HepG2 (cell line): ENCODE data around the gene SLX9. TPM values are rescaled to one million over a fixed set of nuclear protein-coding genes. Genes with fewer than 3 reads are reported as not detected.

Source experiments
- ATAC-seq: fragments of 200-7000 bp; cut with Tn5 transposase; 3 replicates; pipeline ENCODE4 v1.9.1; 2020; ENCODE audit warnings: mild to moderate bottlenecking, moderate library complexity
- BruUV-seq: library from RNA; stranded (reverse); fragments of 400-500 nt; replicated peaks from 2 replicates; lab custom pipeline; 2021; lab: Mats Ljungman, UMichigan
- CTCF ChIA-PET: fragments of 300-600 bp; formaldehyde crosslinking; extraction: SDS; loops from one replicate; lab custom pipeline; 2021; ENCODE audit warnings: low total read pairs, inconsistent platforms, low intra/inter-chr PET ratio; lab: Yijun Ruan, JAX
- POLR2A ChIA-PET: fragments of 350-600 bp; sonication (Branson Sonifier 250); formaldehyde crosslinking; loops from one replicate; lab custom pipeline; 2020; ENCODE audit warnings: antibody characterized with exemption, inconsistent platforms; lab: Yijun Ruan, JAX
- DNase-seq: peaks from one replicate; pipeline ENCODE4 v3.0.0-alpha.2; 2015; ENCODE audit warnings: low spot score
- FAIRE-seq: peaks from 3 replicates; lab custom pipeline; 2011; peaks lifted over from hg19 to GRCh38; lab: Jason Lieb, UNC
- H2AFZ ChIP-seq: one replicate; pipeline ENCODE4 v1.6.1; 2011; ENCODE audit warnings: low read length, inconsistent platforms
- H3K27ac ChIP-seq: fragments of 300-600 bp; 3 replicates; pipeline ENCODE4 v1.8.0; 2011; ENCODE audit warnings: mixed run types, mild to moderate bottlenecking, mixed read lengths, low read length, inconsistent platforms; ENCODE audit not compliant: insufficient read depth; ENCODE audit errors: extremely low read length
- H3K27me3 ChIP-seq, 2 experiments: fragments of 200-600 bp in 1 of 2; 2 replicates in 1 of 2; 3 replicates in 1 of 2; pipeline versions ENCODE4 v1.6.0 to v1.8.0; 2011; ENCODE audit warnings: low read length in 2 of 2, mild to moderate bottlenecking in 2 of 2, moderate library complexity in 2 of 2, inconsistent platforms in 1 of 2; ENCODE audit not compliant: insufficient read depth in 2 of 2, control insufficient read depth in 1 of 2
- H3K36me3 ChIP-seq, 2 experiments: fragments of 200-600 bp in 1 of 2; replicated peaks in 1 of 2; 2 replicates in 1 of 2; 3 replicates in 1 of 2; pipeline versions ENCODE4 v1.5.1 to v1.8.0; 2011; ENCODE audit warnings: low read length in 2 of 2, inconsistent platforms in 1 of 2; ENCODE audit not compliant: insufficient read depth in 2 of 2, control insufficient read depth in 1 of 2
- H3K4me1 ChIP-seq: 2 replicates; pipeline ENCODE4 v1.5.1; 2012; ENCODE audit warnings: low read length, inconsistent platforms; ENCODE audit not compliant: insufficient read depth
- H3K4me2 ChIP-seq: 2 replicates; pipeline ENCODE4 v1.6.0; 2011; ENCODE audit warnings: low read depth, low read length, inconsistent platforms
- H3K4me3 ChIP-seq, 3 experiments: fragments of 200-600 bp in 1 of 3; sonication (generic), shearing (Covaris generic) in 1 of 3; replicated peaks in 1 of 3; 2 replicates each; pipeline ENCODE4 v1.5.1; 2011 to 2016; ENCODE audit warnings: low read length in 3 of 3, inconsistent platforms in 2 of 3, low read depth in 2 of 3, mild to moderate bottlenecking in 2 of 3, control low read depth in 1 of 3, mixed read lengths in 1 of 3; ENCODE audit not compliant: insufficient read depth in 1 of 3
- H3K79me2 ChIP-seq: one replicate; pipeline ENCODE4 v1.6.1; 2011; ENCODE audit warnings: low read length, inconsistent platforms; ENCODE audit not compliant: insufficient read depth
- H3K9ac ChIP-seq: 2 replicates; pipeline ENCODE4 v1.6.0; 2011; ENCODE audit warnings: mild to moderate bottlenecking, low read depth, low read length, inconsistent platforms; ENCODE audit not compliant: insufficient read depth
- H3K9me3 ChIP-seq: 2 replicates; pipeline ENCODE4 v1.5.1; 2012; ENCODE audit warnings: mild to moderate bottlenecking, low read length
- H4K20me1 ChIP-seq: 2 replicates; pipeline ENCODE4 v1.6.0; 2011; ENCODE audit warnings: inconsistent platforms, mild to moderate bottlenecking, low read length, moderate library complexity; ENCODE audit not compliant: insufficient read depth
- DMAP1 ChIP-seq: IDR thresholded peaks from 2 replicates; pipeline ENCODE4 v1.6.1; 2016
- E2F5 ChIP-seq: sonication (generic); formaldehyde crosslinking; conservative IDR thresholded peaks from 2 replicates; pipeline ENCODE4 v1.4.0; 2020; ENCODE audit warnings: missing genetic modification reagents
- HMGA1 ChIP-seq: sonication (generic); formaldehyde crosslinking; conservative IDR thresholded peaks from 2 replicates; pipeline ENCODE4 v1.4.0; 2020; ENCODE audit warnings: missing genetic modification reagents
- KLF6 ChIP-seq: IDR thresholded peaks from 2 replicates; pipeline ENCODE4 v1.8.0; 2016; ENCODE audit warnings: missing biosample characterization, missing genetic modification reagents
- KMT2B ChIP-seq: IDR thresholded peaks from 2 replicates; pipeline ENCODE4 v1.6.1; 2016; ENCODE audit warnings: missing genetic modification reagents, missing compliant biosample characterization
- SNAPC2 ChIP-seq: sonication (generic); formaldehyde crosslinking; IDR thresholded peaks from 2 replicates; pipeline ENCODE4 v1.8.1; 2022; ENCODE audit warnings: mild to moderate bottlenecking, missing genetic modification reagents
- SNAPC5 ChIP-seq: sonication (generic); formaldehyde crosslinking; IDR thresholded peaks from 2 replicates; pipeline ENCODE4 v1.8.1; 2023; ENCODE audit warnings: mild to moderate bottlenecking, missing genetic modification reagents, borderline replicate concordance
- TAF15 ChIP-seq: fragments of 200-400 bp; formaldehyde crosslinking; IDR thresholded peaks from one replicate; pipeline ENCODE4 v1.6.1; 2018; ENCODE audit warnings: mild to moderate bottlenecking, low read depth, low read length; ENCODE audit not compliant: poor library complexity, severe bottlenecking
- ZNF253 ChIP-seq: sonication (generic); formaldehyde crosslinking; IDR thresholded peaks from 2 replicates; pipeline ENCODE4 v1.8.0; 2022; ENCODE audit warnings: mild to moderate bottlenecking, missing genetic modification reagents, borderline replicate concordance
- ZNF260 ChIP-seq: sonication (generic); formaldehyde crosslinking; IDR thresholded peaks from 2 replicates; pipeline ENCODE4 v1.4.0; 2020; ENCODE audit warnings: missing genetic modification reagents, low read depth, mild to moderate bottlenecking, borderline replicate concordance
- ZNF274 ChIP-seq: sonication (generic); formaldehyde crosslinking; IDR thresholded peaks from 2 replicates; pipeline ENCODE4 v1.5.1; 2020; ENCODE audit warnings: mild to moderate bottlenecking, missing genetic modification reagents
- ZNF350 ChIP-seq: sonication (generic); formaldehyde crosslinking; IDR thresholded peaks from 2 replicates; pipeline ENCODE4 v1.4.0; 2020; ENCODE audit warnings: mild to moderate bottlenecking, low read depth, missing genetic modification reagents, borderline replicate concordance
- ZNF576 ChIP-seq: sonication (generic); formaldehyde crosslinking; IDR thresholded peaks from 2 replicates; pipeline ENCODE4 v1.4.0; 2020; ENCODE audit warnings: mild to moderate bottlenecking, missing genetic modification reagents
- ZNF768 ChIP-seq: sonication (generic); formaldehyde crosslinking; IDR thresholded peaks from 2 replicates; pipeline ENCODE4 v1.4.0; 2020; ENCODE audit warnings: missing genetic modification reagents
- WGBS: methylation state at CpG from one replicate; pipeline ENCODE4 v1.1.6; 2017; ENCODE audit warnings: low lambda C conversion rate; 5-methylcytosine and 5-hydroxymethylcytosine counted together
- in situ Hi-C: cut with HindIII; loops from 2 replicates; pipeline ENCODE4 v1.10.0; 2017; ENCODE audit warnings: low pct_unique_long_range_greater_than_20kb; ENCODE audit not compliant: extremely low pct_ligation_motif_present
- intact Hi-C: fragments of 100-400 bp; cut with micrococcal nuclease; formaldehyde crosslinking; loops from one replicate; pipeline ENCODE4 v1.10.0; 2022; ENCODE audit not compliant: unreplicated experiment
- polyA plus RNA-seq, 8 experiments: library from polyadenylated mRNA; depleted of rRNA in 3 of 8; stranded (reverse) in 7 of 8; unstranded in 1 of 8; fragments of >200 nt; fragmentation: Illumina TruSeq in 4 of 8; extraction: Trizol in 4 of 8; gene quantifications; 2 replicates each; pipeline versions ENCODE4 v1.2.1 to v1.2.3, GENCODE V29; 2011 to 2016; ENCODE audit warnings: low read depth in 4 of 8, missing spikeins in 1 of 8, mixed read lengths in 1 of 8; ENCODE audit not compliant: insufficient read depth in 1 of 8
- total RNA-seq, 5 experiments: library from RNA; depleted of rRNA; stranded (reverse); fragments of >200 nt; fragmentation: Illumina TruSeq; extraction: Trizol; gene quantifications; 2 replicates each; pipeline ENCODE4 v1.2.3, GENCODE V29; 2016; ENCODE audit warnings: low read depth in 1 of 5
- TF ChIP-seq, protein P1 (sequence below): fragments of 450-650 bp; IDR thresholded peaks from 2 replicates; pipeline ENCODE4 v1.6.1; 2016

SLX9 gene
- total and polyA plus RNA-seq, 2 of the 13 experiments (the other 11 are each of a cell fraction or from before 2014, with no cell fraction given), result 21.0 to 47.1 TPM

- intact Hi-C loops, result no loop called here
- POLR2A ChIA-PET, result no interaction called here
- H3K27me3 ChIP-seq, result no peaks in the 10 kb centered on the region
- H3K4me3 ChIP-seq, result no peak overlapping the region
- H2AFZ ChIP-seq, result no peak overlapping the region
- peaks cover 0 to 10% of the 10 kb centered on the region in 2 experiments; a peak in 3 of 5 replicates for H3K36me3 ChIP-seq
- in situ Hi-C loops, result no loop called here
- no peaks in the 10 kb centered on the region for H4K20me1 ChIP-seq
- FAIRE-seq, result no peak
- WGBS, result 93% methylated on average over 29 of the region's 30 CpGs
- H3K9me3 ChIP-seq, result no peaks in the 10 kb centered on the region
- no peak for ATAC-seq
- DNase-seq, result no peak
- no peak overlapping the region for H3K4me2 ChIP-seq
- peaks cover 44% of the 10 kb centered on the region for H3K4me1 ChIP-seq
- TF ChIP-seq, protein P1, sequence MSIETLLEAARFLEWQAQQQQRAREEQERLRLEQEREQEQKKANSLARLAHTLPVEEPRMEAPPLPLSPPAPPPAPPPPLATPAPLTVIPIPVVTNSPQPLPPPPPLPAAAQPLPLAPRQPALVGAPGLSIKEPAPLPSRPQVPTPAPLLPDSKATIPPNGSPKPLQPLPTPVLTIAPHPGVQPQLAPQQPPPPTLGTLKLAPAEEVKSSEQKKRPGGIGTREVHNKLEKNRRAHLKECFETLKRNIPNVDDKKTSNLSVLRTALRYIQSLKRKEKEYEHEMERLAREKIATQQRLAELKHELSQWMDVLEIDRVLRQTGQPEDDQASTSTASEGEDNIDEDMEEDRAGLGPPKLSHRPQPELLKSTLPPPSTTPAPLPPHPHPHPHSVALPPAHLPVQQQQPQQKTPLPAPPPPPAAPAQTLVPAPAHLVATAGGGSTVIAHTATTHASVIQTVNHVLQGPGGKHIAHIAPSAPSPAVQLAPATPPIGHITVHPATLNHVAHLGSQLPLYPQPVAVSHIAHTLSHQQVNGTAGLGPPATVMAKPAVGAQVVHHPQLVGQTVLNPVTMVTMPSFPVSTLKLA, result peak; percentile 41; the same call in 1 of the 2 replicates
- no peak for TF ChIP-seq SNAPC5
- CTCF ChIA-PET, result no interaction called here
- no peak overlapping the region for H3K9ac ChIP-seq
- no peak overlapping the region for H3K27ac ChIP-seq
- no TSS peak for BruUV-seq
- no peaks in the 10 kb centered on the region for H3K79me2 ChIP-seq
Measured at GRCh38 chr21:44902268-44903049, 37.4 kb upstream of the SLX9 start.

DNA sequence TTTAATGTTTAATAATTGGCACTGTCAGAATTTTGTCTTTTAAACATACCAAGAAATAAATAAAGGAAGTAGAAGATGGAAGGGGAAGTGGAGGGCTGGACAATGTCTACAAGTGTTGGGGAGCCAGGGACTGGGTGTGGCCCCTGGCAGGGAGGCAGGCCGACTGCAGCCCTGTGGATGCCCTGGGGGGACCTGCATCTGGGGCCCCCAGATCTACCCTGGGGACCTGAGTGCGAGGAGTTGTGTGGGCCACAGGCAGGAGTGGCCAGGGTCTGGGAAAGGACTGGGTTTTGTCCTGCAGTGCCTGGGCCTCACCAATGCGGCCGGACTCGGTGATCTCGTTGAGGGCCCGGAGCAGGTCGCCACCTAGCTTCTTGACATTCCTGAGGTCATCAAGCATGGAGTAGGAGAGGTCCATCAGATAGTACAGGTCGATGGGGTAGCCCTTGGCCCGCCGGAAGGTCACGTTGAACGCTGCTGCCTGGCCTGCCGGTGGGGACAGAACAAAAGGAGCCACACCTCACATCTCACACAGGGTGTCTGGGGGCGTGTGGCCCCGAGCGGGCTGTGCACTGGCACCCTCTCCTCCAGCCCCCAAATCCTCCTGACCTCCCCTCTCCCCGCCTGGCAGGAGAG lies 36.7 kb upstream of the SLX9 start:
- Histone ChIP-seq H3K27ac (no peak overlapping the region), H3K4me1 (peaks cover 43% of the 10 kb centered on the region), H3K36me3 (peaks cover 0 to 10% of the 10 kb centered on the region in 2 experiments; a peak in 3 of 5 replicates), H3K79me2 (no peaks in the 10 kb centered on the region), H4K20me1 (no peaks in the 10 kb centered on the region), H3K9me3 (no peaks in the 10 kb centered on the region), H3K4me2 (no peak overlapping the region), H3K9ac (no peak overlapping the region), H2AFZ (no peak overlapping the region), H3K4me3 (no peak overlapping the region), H3K27me3 (no peaks in the 10 kb centered on the region)
- intact Hi-C loops, result no loop called here
- WGBS, result 61% methylated on average over 7 of the region's 18 CpGs
- in situ Hi-C loops, result no loop called here
- POLR2A ChIA-PET, result no interaction called here
- no peak for ATAC-seq
- DNase-seq, result no peak
- CTCF ChIA-PET, result no interaction called here
- FAIRE-seq, result no peak
- BruUV-seq, result no TSS peak
- TF ChIP-seq ZNF576 (CRISPR knock-in tag) (no peak), E2F5 (CRISPR knock-in tag) (no peak), ZNF350 (CRISPR knock-in tag) (no peak), ZNF253 (CRISPR knock-in tag) (no peak), ZNF768 (CRISPR knock-in tag) (no peak), SNAPC2 (CRISPR knock-in tag) (no peak), HMGA1 (CRISPR knock-in tag) (no peak), KLF6 (no peak), ZNF260 (no peak), TAF15 (no peak), KMT2B (no peak), ZNF274 (CRISPR knock-in tag) (no peak), DMAP1 (CRISPR knock-in tag) (no peak)
